Stomach (tissue), 4 donors: ENCODE results near the gene DDX27.
"Not testable (repeated sequence)": the region's sequence is repeated elsewhere in the genome, so short reads cannot be mapped to it uniquely, and the experiment has no call there.

Experiments
- POLR2AphosphoS5 ChIP-seq, 3 donors: sonication (generic); formaldehyde crosslinking; IDR thresholded peaks; one replicate each; pipeline ENCODE4 v1.6.1; 2016; ENCODE audit warnings: antibody characterized with exemption in 3 of 3
- TF ChIP-seq, protein P1 (sequence below), 7 experiments: fragments of 450-650 bp in 4 of 7; fragments of 200-600 bp in 3 of 7; sonication (generic) in 3 of 7; IDR thresholded peaks; one replicate each; pipeline ENCODE4 v1.5.1; 2016 to 2019; ENCODE audit warnings: antibody characterized with exemption in 7 of 7, control low read depth in 2 of 7, mild to moderate bottlenecking in 1 of 7

DNA sequence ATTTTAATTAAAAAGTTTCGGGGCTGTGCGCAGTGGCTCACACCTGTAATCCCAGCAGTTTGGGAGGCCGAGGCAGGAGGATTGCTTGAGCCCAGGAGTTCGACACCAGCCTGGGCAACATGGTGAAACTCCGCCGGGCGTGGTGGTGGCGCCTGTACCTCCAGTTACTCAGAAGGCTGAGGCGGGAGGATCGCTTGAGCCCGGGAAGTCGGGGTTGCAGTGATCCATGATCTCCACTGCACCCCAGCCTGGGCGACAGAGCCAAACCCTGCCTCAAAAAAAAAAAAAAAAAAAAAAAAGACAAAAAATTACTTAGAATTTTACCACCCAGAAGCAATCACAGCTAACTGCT lies 501 bp upstream of the DDX27 start:
- TF ChIP-seq, protein P1, sequence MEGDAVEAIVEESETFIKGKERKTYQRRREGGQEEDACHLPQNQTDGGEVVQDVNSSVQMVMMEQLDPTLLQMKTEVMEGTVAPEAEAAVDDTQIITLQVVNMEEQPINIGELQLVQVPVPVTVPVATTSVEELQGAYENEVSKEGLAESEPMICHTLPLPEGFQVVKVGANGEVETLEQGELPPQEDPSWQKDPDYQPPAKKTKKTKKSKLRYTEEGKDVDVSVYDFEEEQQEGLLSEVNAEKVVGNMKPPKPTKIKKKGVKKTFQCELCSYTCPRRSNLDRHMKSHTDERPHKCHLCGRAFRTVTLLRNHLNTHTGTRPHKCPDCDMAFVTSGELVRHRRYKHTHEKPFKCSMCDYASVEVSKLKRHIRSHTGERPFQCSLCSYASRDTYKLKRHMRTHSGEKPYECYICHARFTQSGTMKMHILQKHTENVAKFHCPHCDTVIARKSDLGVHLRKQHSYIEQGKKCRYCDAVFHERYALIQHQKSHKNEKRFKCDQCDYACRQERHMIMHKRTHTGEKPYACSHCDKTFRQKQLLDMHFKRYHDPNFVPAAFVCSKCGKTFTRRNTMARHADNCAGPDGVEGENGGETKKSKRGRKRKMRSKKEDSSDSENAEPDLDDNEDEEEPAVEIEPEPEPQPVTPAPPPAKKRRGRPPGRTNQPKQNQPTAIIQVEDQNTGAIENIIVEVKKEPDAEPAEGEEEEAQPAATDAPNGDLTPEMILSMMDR (IDR thresholded peaks at IDR 0.05): not testable (repeated sequence)
- not testable (repeated sequence) for TF ChIP-seq POLR2AphosphoS5 (IDR thresholded peaks at IDR 0.05)
